Endodermal cell (in vitro differentiated cells): ENCODE data around the gene PRKAG3. TPM values are rescaled to one million over a fixed set of nuclear protein-coding genes. Genes with fewer than 3 reads are reported as not detected.

ENCODE experiments used
- DNase-seq: peaks from one replicate; pipeline ENCODE4 v3.0.0-alpha.2; 2017
- H3K27ac ChIP-seq: 2 replicates; pipeline ENCODE4 v1.5.1; 2013; ENCODE audit warnings: mild to moderate bottlenecking, low read depth, low read length, moderate library complexity
- H3K27me3 ChIP-seq: 2 replicates; pipeline ENCODE4 v1.6.1; 2013; ENCODE audit warnings: mild to moderate bottlenecking, low read length, moderate library complexity; ENCODE audit not compliant: insufficient read depth, control insufficient read depth, poor library complexity, severe bottlenecking
- H3K36me3 ChIP-seq: 2 replicates; pipeline ENCODE4 v1.7.0; 2013; ENCODE audit warnings: mild to moderate bottlenecking, low read length, moderate library complexity; ENCODE audit not compliant: control insufficient read depth, insufficient read depth
- H3K4me1 ChIP-seq: one replicate; pipeline ENCODE4 v1.7.0; 2013; ENCODE audit warnings: low read length; ENCODE audit not compliant: control insufficient read depth, insufficient read depth
- H3K4me3 ChIP-seq: 2 replicates; pipeline ENCODE4 v1.5.1; 2013; ENCODE audit warnings: mild to moderate bottlenecking, low read length, moderate library complexity
- H3K9ac ChIP-seq: 2 replicates; pipeline ENCODE4 v1.6.1; 2013; ENCODE audit warnings: mild to moderate bottlenecking, low read length, moderate library complexity; ENCODE audit not compliant: poor library complexity, severe bottlenecking; ENCODE audit errors: extremely low read depth
- H3K9me3 ChIP-seq: 2 replicates; pipeline ENCODE4 v1.6.1; 2013; ENCODE audit warnings: mild to moderate bottlenecking, low read length, moderate library complexity; ENCODE audit not compliant: control insufficient read depth
- H3K27ac Mint-ChIP-seq: 2 replicates; pipeline ENCODE4 v1.8.0; 2020; ENCODE audit warnings: mixed read lengths
- H3K27me3 Mint-ChIP-seq: 2 replicates; pipeline ENCODE4 v1.8.0; 2021; ENCODE audit warnings: mild to moderate bottlenecking, mixed read lengths; ENCODE audit not compliant: insufficient read depth
- H3K36me3 Mint-ChIP-seq: 2 replicates; pipeline ENCODE4 v1.8.0; 2020; ENCODE audit warnings: low read depth, mixed read lengths
- H3K4me1 Mint-ChIP-seq: 2 replicates; pipeline ENCODE4 v1.8.0; 2020; ENCODE audit warnings: mixed read lengths
- H3K4me3 Mint-ChIP-seq: 2 replicates; pipeline ENCODE4 v1.8.0; 2020; ENCODE audit warnings: mild to moderate bottlenecking, moderate library complexity, mixed read lengths
- H3K9me3 Mint-ChIP-seq: 2 replicates; pipeline ENCODE4 v1.8.0; 2020; ENCODE audit warnings: mild to moderate bottlenecking, mixed read lengths
- WGBS, 2 experiments: methylation state at CpG; one replicate each; pipeline versions ENCODE4 v1.1.5 to v1.1.7; 2013; ENCODE audit warnings: missing lambda C conversion rate in 2 of 2, mixed read lengths in 1 of 2; ENCODE audit not compliant: insufficient coverage in 1 of 2, insufficient read length in 1 of 2; 5-methylcytosine and 5-hydroxymethylcytosine counted together
- total RNA-seq, 2 donors: library from RNA; stranded (reverse); fragmentation: NEBNext Ultra II Directional in 1 of 2; extraction: Animal tissue kit (Norgen Biotek cat#: 25700) in 1 of 2; gene quantifications; 2 replicates in 1 of 2; 3 replicates in 1 of 2; pipeline ENCODE4 v1.2.1, GENCODE V29; 2021
- TF ChIP-seq, protein P1 (sequence below): fragments of 200-600 bp; sonication (generic); conservative IDR thresholded peaks from 2 replicates; pipeline ENCODE4 v1.5.0; 2021; ENCODE audit warnings: antibody characterized with exemption, mild to moderate bottlenecking

PRKAG3 gene
- total RNA-seq, 2 donors from 2014 or later = not detected

DNA sequence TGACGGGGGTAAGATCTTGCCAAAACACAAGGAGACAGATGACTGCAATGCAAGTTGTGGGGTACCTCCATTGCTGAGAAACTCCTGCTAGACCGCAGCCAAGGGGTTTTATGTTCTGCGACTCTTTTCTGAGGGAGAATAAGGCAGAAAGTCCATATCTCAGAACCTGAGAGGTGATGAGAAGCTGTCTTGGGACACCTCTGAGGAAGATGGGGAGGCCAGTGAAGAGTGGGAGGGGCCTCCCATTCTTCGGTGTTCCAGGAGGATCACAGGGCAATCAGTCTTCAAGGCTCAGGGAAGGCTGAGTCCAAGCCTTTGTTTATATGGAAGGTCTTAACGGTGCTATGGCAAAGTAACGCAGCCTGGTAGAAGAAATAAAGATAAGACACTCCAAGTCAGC is 31.6 kb downstream of the PRKAG3 start:
- H3K4me1 ChIP-seq = peaks cover 14% of the 10 kb centered on the region
- peak overlapping the region; percentile 73 for H3K4me3 ChIP-seq
- TF ChIP-seq, protein P1, sequence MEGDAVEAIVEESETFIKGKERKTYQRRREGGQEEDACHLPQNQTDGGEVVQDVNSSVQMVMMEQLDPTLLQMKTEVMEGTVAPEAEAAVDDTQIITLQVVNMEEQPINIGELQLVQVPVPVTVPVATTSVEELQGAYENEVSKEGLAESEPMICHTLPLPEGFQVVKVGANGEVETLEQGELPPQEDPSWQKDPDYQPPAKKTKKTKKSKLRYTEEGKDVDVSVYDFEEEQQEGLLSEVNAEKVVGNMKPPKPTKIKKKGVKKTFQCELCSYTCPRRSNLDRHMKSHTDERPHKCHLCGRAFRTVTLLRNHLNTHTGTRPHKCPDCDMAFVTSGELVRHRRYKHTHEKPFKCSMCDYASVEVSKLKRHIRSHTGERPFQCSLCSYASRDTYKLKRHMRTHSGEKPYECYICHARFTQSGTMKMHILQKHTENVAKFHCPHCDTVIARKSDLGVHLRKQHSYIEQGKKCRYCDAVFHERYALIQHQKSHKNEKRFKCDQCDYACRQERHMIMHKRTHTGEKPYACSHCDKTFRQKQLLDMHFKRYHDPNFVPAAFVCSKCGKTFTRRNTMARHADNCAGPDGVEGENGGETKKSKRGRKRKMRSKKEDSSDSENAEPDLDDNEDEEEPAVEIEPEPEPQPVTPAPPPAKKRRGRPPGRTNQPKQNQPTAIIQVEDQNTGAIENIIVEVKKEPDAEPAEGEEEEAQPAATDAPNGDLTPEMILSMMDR = no peak
- 61 to 93% methylated on average over 3 to 6 of the region's 6 CpGs for WGBS, 2 experiments
- H3K27ac Mint-ChIP-seq = peak overlapping the region; percentile 92
- no peaks in the 10 kb centered on the region for H3K27me3 ChIP-seq
- peak overlapping the region; percentile 74 for H3K9ac ChIP-seq
- H3K36me3 ChIP-seq = no peaks in the 10 kb centered on the region
- peaks cover 22% of the 10 kb centered on the region for H3K9me3 ChIP-seq
- peak; percentile 68 for DNase-seq
- peaks cover 14% of the 10 kb centered on the region for H3K36me3 Mint-ChIP-seq
- H3K27ac ChIP-seq = peak overlapping the region; percentile 32
- peaks cover 35% of the 10 kb centered on the region for H3K4me1 Mint-ChIP-seq
- peak overlapping the region; percentile 37 for H3K4me3 Mint-ChIP-seq
- H3K27me3 Mint-ChIP-seq = no peaks in the 10 kb centered on the region
- H3K9me3 Mint-ChIP-seq = peaks cover 24% of the 10 kb centered on the region

DNA sequence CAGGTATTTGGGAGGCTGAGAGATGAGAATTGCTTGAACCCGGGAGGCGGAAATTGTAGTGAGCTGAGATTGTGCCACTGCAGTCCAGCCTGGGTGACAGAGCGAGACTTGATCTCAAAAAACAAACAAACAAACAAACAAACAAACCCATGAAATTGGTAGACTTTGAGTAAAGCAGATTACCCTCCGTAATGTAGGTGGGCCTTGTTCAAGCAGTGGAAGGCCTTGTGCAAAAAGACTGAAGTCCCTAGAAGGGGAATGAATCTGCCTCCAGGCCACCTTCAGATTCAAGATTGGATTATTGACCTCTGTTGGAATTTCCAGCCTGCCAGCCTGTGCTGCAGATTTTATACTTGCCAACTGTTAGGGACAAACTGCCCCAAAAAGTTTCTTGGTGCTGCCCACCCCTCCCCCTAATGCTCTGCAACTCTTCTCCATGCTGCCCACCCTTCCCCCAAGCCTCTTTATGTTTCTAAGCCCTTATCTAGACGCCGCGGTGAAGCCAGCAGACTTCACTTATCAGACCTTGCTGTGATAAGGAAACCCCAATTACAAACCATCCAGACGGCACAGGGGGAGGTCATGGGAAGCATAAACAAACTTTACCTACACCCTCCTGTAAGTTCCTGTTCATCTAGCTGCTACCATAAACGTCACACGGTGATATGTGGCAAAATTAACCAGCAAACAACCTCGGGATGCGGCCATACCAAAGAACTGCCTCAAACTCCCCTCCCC is 32.7 kb downstream of the PRKAG3 start:
- H3K27me3 Mint-ChIP-seq = no peaks in the 10 kb centered on the region
- peak overlapping the region; percentile 37 for H3K4me3 Mint-ChIP-seq
- Histone ChIP-seq H3K4me1 (peaks cover 18% of the 10 kb centered on the region), H3K27ac (peak overlapping the region; percentile 32), H3K36me3 (no peaks in the 10 kb centered on the region), H3K9me3 (peaks cover 11% of the 10 kb centered on the region), H3K4me3 (peak overlapping the region; percentile 73), H3K27me3 (no peaks in the 10 kb centered on the region), H3K9ac (peak overlapping the region; percentile 74)
- H3K9me3 Mint-ChIP-seq = peaks cover 14% of the 10 kb centered on the region
- peak; percentile 86 for DNase-seq
- peak overlapping the region; percentile 92 for H3K27ac Mint-ChIP-seq
- TF ChIP-seq, protein P1 = no peak
- H3K4me1 Mint-ChIP-seq = peaks cover 41% of the 10 kb centered on the region
- WGBS, 2 experiments = 37 to 64% methylated on average over 5 to 12 of the region's 12 CpGs
- peaks cover 5% of the 10 kb centered on the region for H3K36me3 Mint-ChIP-seq

DNA sequence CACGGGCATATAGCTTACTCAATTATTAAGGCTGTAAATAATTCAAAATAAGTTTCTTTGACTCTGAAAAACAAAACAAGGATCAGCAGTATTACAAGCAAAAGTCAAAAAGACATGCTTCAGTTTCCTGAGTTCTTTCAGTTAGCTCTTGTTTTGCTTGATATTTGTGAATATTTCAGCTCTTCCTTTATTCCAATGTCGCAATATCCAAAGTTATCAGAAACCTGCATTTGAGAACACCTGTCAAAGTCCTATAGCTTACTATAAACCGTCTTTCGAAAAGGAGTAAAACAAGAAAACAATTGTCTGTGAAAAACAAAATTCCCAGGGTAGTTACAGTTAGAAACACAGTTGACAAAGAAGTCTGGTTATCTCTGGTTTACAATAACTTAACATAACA is 34.9 kb downstream of the PRKAG3 start:
- H3K36me3 Mint-ChIP-seq = peaks cover 6% of the 10 kb centered on the region
- Histone ChIP-seq H3K9ac (no peak overlapping the region), H3K4me1 (peaks cover 18% of the 10 kb centered on the region), H3K9me3 (no peaks in the 10 kb centered on the region), H3K27me3 (no peaks in the 10 kb centered on the region), H3K27ac (no peak overlapping the region), H3K4me3 (no peak overlapping the region), H3K36me3 (no peaks in the 10 kb centered on the region)
- 95 to 100% methylated on average over 4 of the region's 4 CpGs for WGBS, 2 experiments
- no peak overlapping the region for H3K27ac Mint-ChIP-seq
- no peak for DNase-seq
- TF ChIP-seq, protein P1 = no peak
- no peak overlapping the region for H3K4me3 Mint-ChIP-seq
- peaks cover 35% of the 10 kb centered on the region for H3K4me1 Mint-ChIP-seq
- H3K27me3 Mint-ChIP-seq = no peaks in the 10 kb centered on the region
- peaks cover 2% of the 10 kb centered on the region for H3K9me3 Mint-ChIP-seq
